HepG2 (cell line): ENCODE data around the gene PLAGL2. TPM values are rescaled to one million over a fixed set of nuclear protein-coding genes. Genes with fewer than 3 reads are reported as not detected.

Source experiments
- ATAC-seq: fragments of 200-7000 bp; cut with Tn5 transposase; 3 replicates; pipeline ENCODE4 v1.9.1; 2020; ENCODE audit warnings: mild to moderate bottlenecking, moderate library complexity
- BruUV-seq: library from RNA; stranded (reverse); fragments of 400-500 nt; replicated peaks from 2 replicates; lab custom pipeline; 2021; lab: Mats Ljungman, UMichigan
- CTCF ChIA-PET: fragments of 300-600 bp; formaldehyde crosslinking; extraction: SDS; loops from one replicate; lab custom pipeline; 2021; ENCODE audit warnings: low total read pairs, inconsistent platforms, low intra/inter-chr PET ratio; lab: Yijun Ruan, JAX
- POLR2A ChIA-PET: fragments of 350-600 bp; sonication (Branson Sonifier 250); formaldehyde crosslinking; loops from one replicate; lab custom pipeline; 2020; ENCODE audit warnings: antibody characterized with exemption, inconsistent platforms; lab: Yijun Ruan, JAX
- DNase-seq: peaks from one replicate; pipeline ENCODE4 v3.0.0-alpha.2; 2015; ENCODE audit warnings: low spot score
- FAIRE-seq: peaks from 3 replicates; lab custom pipeline; 2011; peaks lifted over from hg19 to GRCh38; lab: Jason Lieb, UNC
- H2AFZ ChIP-seq: one replicate; pipeline ENCODE4 v1.6.1; 2011; ENCODE audit warnings: low read length, inconsistent platforms
- H3K27ac ChIP-seq: fragments of 300-600 bp; 3 replicates; pipeline ENCODE4 v1.8.0; 2011; ENCODE audit warnings: mixed run types, mild to moderate bottlenecking, mixed read lengths, low read length, inconsistent platforms; ENCODE audit not compliant: insufficient read depth; ENCODE audit errors: extremely low read length
- H3K27me3 ChIP-seq, 2 experiments: fragments of 200-600 bp in 1 of 2; 2 replicates in 1 of 2; 3 replicates in 1 of 2; pipeline versions ENCODE4 v1.6.0 to v1.8.0; 2011; ENCODE audit warnings: low read length in 2 of 2, mild to moderate bottlenecking in 2 of 2, moderate library complexity in 2 of 2, inconsistent platforms in 1 of 2; ENCODE audit not compliant: insufficient read depth in 2 of 2, control insufficient read depth in 1 of 2
- H3K36me3 ChIP-seq, 2 experiments: fragments of 200-600 bp in 1 of 2; replicated peaks in 1 of 2; 2 replicates in 1 of 2; 3 replicates in 1 of 2; pipeline versions ENCODE4 v1.5.1 to v1.8.0; 2011; ENCODE audit warnings: low read length in 2 of 2, inconsistent platforms in 1 of 2; ENCODE audit not compliant: insufficient read depth in 2 of 2, control insufficient read depth in 1 of 2
- H3K4me1 ChIP-seq: 2 replicates; pipeline ENCODE4 v1.5.1; 2012; ENCODE audit warnings: low read length, inconsistent platforms; ENCODE audit not compliant: insufficient read depth
- H3K4me2 ChIP-seq: 2 replicates; pipeline ENCODE4 v1.6.0; 2011; ENCODE audit warnings: low read depth, low read length, inconsistent platforms
- H3K4me3 ChIP-seq, 3 experiments: fragments of 200-600 bp in 1 of 3; sonication (generic), shearing (Covaris generic) in 1 of 3; replicated peaks in 1 of 3; 2 replicates each; pipeline ENCODE4 v1.5.1; 2011 to 2016; ENCODE audit warnings: low read length in 3 of 3, inconsistent platforms in 2 of 3, low read depth in 2 of 3, mild to moderate bottlenecking in 2 of 3, control low read depth in 1 of 3, mixed read lengths in 1 of 3; ENCODE audit not compliant: insufficient read depth in 1 of 3
- H3K79me2 ChIP-seq: one replicate; pipeline ENCODE4 v1.6.1; 2011; ENCODE audit warnings: low read length, inconsistent platforms; ENCODE audit not compliant: insufficient read depth
- H3K9ac ChIP-seq: 2 replicates; pipeline ENCODE4 v1.6.0; 2011; ENCODE audit warnings: mild to moderate bottlenecking, low read depth, low read length, inconsistent platforms; ENCODE audit not compliant: insufficient read depth
- H3K9me3 ChIP-seq: 2 replicates; pipeline ENCODE4 v1.5.1; 2012; ENCODE audit warnings: mild to moderate bottlenecking, low read length
- H4K20me1 ChIP-seq: 2 replicates; pipeline ENCODE4 v1.6.0; 2011; ENCODE audit warnings: inconsistent platforms, mild to moderate bottlenecking, low read length, moderate library complexity; ENCODE audit not compliant: insufficient read depth
- CBX1 ChIP-seq: IDR thresholded peaks from one replicate; pipeline ENCODE4 v1.6.1; 2016; ENCODE audit warnings: antibody characterized with exemption, low read depth
- FOXA1 ChIP-seq, 2 experiments: fragments of 450-650 bp in 1 of 2; sonication (generic) in 1 of 2; formaldehyde crosslinking in 1 of 2; IDR thresholded peaks; 2 replicates each; pipeline versions ENCODE4 v1.4.0 to v1.6.1; 2016 to 2020; ENCODE audit warnings: missing genetic modification reagents in 1 of 2
- SMYD3 ChIP-seq: sonication (generic); formaldehyde crosslinking; IDR thresholded peaks from 2 replicates; pipeline ENCODE4 v1.8.1; 2023; ENCODE audit warnings: mild to moderate bottlenecking, missing genetic modification reagents
- ZKSCAN1 ChIP-seq: fragments of 150-350 bp; IDR thresholded peaks from 2 replicates; pipeline ENCODE4 v1.6.1; 2014; ENCODE audit warnings: low read length
- ZNF468 ChIP-seq: sonication (generic); formaldehyde crosslinking; IDR thresholded peaks from 2 replicates; pipeline ENCODE4 v1.8.0; 2022; ENCODE audit warnings: mild to moderate bottlenecking, moderate library complexity, missing genetic modification reagents
- WGBS: methylation state at CpG from one replicate; pipeline ENCODE4 v1.1.6; 2017; ENCODE audit warnings: low lambda C conversion rate; 5-methylcytosine and 5-hydroxymethylcytosine counted together
- in situ Hi-C: cut with HindIII; loops from 2 replicates; pipeline ENCODE4 v1.10.0; 2017; ENCODE audit warnings: low pct_unique_long_range_greater_than_20kb; ENCODE audit not compliant: extremely low pct_ligation_motif_present
- intact Hi-C: fragments of 100-400 bp; cut with micrococcal nuclease; formaldehyde crosslinking; loops from one replicate; pipeline ENCODE4 v1.10.0; 2022; ENCODE audit not compliant: unreplicated experiment
- polyA plus RNA-seq, 8 experiments: library from polyadenylated mRNA; depleted of rRNA in 3 of 8; stranded (reverse) in 7 of 8; unstranded in 1 of 8; fragments of >200 nt; fragmentation: Illumina TruSeq in 4 of 8; extraction: Trizol in 4 of 8; gene quantifications; 2 replicates each; pipeline versions ENCODE4 v1.2.1 to v1.2.3, GENCODE V29; 2011 to 2016; ENCODE audit warnings: low read depth in 4 of 8, missing spikeins in 1 of 8, mixed read lengths in 1 of 8; ENCODE audit not compliant: insufficient read depth in 1 of 8
- total RNA-seq, 5 experiments: library from RNA; depleted of rRNA; stranded (reverse); fragments of >200 nt; fragmentation: Illumina TruSeq; extraction: Trizol; gene quantifications; 2 replicates each; pipeline ENCODE4 v1.2.3, GENCODE V29; 2016; ENCODE audit warnings: low read depth in 1 of 5
- TF ChIP-seq, protein P1 (sequence below), 2 experiments: sonication (generic) in 1 of 2; formaldehyde crosslinking in 1 of 2; IDR thresholded peaks; 2 replicates each; pipeline versions ENCODE4 v1.6.1 to v1.9.0; 2014 to 2022; ENCODE audit warnings: antibody characterized with exemption in 1 of 2, borderline replicate concordance in 1 of 2, inconsistent platforms in 1 of 2, low read depth in 1 of 2, missing genetic modification reagents in 1 of 2
- TF ChIP-seq, protein P2 (sequence below): sonication (generic); formaldehyde crosslinking; IDR thresholded peaks from 2 replicates; pipeline ENCODE4 v1.8.0; 2023; ENCODE audit warnings: mild to moderate bottlenecking, missing genetic modification reagents
- TF ChIP-seq, protein P3 (sequence below): sonication (generic); formaldehyde crosslinking; conservative IDR thresholded peaks from 2 replicates; pipeline ENCODE4 v1.8.0; 2022; ENCODE audit warnings: low read depth, missing genetic modification reagents
- TF ChIP-seq, protein P4 (sequence below): sonication (generic); formaldehyde crosslinking; IDR thresholded peaks from 2 replicates; pipeline ENCODE4 v1.5.0; 2020; ENCODE audit warnings: missing genetic modification reagents

PLAGL2 gene
- total and polyA plus RNA-seq, 2 of the 13 experiments (the other 11 are each of a cell fraction or from before 2014, with no cell fraction given), result 15.2 to 15.3 TPM

DNA sequence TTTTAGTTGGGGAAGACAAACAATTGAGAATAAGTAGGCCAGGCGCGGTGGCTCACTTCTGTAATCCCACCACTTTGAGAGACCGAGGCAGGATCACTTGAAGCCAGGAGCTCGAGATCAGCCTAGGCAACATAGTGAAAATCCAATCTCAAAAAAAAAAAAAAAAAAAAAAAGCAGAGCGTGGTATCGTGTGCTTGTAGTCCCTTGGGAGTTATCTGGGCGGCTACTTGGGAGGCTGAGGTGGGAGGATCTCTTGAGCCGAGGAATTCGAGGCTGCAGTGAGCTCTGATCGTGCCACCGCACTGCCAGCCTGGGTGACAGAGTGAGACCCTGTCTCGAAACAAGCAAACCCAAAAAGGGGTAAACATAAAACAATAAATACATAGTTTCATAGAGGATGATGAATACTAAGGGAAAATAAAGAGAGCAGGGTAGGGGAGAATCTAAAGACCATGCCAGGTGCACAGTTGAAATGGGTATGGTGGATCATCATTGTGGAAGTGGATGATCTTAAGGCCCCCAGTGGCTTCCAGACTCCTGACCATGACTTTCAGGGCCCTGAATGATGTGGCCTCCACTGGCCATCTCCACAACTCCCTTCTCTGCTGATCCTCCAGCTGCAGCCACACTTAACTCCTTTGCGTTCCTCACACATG is 1.1 kb upstream of the PLAGL2 start (continued):
- TF ChIP-seq, protein P1, sequence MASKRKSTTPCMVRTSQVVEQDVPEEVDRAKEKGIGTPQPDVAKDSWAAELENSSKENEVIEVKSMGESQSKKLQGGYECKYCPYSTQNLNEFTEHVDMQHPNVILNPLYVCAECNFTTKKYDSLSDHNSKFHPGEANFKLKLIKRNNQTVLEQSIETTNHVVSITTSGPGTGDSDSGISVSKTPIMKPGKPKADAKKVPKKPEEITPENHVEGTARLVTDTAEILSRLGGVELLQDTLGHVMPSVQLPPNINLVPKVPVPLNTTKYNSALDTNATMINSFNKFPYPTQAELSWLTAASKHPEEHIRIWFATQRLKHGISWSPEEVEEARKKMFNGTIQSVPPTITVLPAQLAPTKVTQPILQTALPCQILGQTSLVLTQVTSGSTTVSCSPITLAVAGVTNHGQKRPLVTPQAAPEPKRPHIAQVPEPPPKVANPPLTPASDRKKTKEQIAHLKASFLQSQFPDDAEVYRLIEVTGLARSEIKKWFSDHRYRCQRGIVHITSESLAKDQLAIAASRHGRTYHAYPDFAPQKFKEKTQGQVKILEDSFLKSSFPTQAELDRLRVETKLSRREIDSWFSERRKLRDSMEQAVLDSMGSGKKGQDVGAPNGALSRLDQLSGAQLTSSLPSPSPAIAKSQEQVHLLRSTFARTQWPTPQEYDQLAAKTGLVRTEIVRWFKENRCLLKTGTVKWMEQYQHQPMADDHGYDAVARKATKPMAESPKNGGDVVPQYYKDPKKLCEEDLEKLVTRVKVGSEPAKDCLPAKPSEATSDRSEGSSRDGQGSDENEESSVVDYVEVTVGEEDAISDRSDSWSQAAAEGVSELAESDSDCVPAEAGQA (IDR thresholded peaks at IDR 0.05; ENCODE audit: low read depth), result no peak
- TF ChIP-seq, protein P1 (CRISPR knock-in tag; IDR thresholded peaks at IDR 0.05; ENCODE audit: borderline replicate concordance), result no peak

DNA sequence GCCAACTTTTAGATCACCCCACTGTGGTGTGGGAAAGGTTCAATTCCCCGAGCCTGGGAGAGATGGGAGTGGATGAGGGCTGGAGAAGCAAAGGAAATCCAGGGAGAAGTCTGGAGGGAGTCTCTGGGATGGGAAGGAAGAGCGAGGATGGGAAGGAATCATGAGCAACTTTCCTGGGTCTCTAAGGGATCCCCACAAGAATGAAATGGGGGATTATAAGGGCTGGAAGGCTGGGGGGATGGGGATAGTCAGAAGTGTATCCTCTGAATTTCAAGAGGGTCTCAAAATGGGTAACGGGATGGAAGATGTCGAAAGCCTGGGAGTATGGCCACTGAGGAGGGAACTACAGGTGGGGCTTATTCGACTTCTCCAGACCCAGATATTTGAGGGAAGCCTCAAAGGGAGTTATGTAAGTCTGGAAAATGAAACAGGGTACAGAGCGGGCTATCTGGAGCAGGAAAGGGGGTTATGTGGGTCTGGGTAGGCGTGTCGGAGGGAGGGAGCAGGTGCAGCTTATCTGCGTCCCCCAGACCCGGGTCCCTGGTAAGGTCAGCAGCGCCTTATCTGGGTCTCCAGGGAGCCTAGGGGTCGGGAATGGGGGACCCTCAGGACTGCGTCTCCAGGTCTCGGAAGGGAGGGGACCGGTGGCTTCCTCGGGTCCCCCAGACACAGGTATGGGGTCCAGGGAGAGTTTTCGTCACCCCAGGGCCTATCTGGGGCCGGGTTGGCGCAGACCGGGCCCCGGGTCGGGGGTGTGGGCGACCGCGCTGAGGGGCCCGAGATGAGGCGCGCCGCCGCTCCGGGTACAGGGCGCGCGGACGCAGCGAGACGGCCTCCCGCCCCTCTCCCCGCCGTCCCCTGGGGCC is 550 bp downstream of the PLAGL2 start:
- ChIA-PET CTCF (no interaction called here), POLR2A (interaction anchor here (0.5 to 1.7 kb wide), 2 partner anchors 83 to 144 kb away, joined by 4 to 5 read pairs; no protein-coding TSS in a partner anchor)
- no TSS peak for BruUV-seq
- Histone ChIP-seq H3K4me2 (peak overlapping the region; percentile 98), H3K27ac (peak overlapping the region; percentile 69), H3K79me2 (peaks cover 71% of the 10 kb centered on the region), H3K9me3 (no peaks in the 10 kb centered on the region), H4K20me1 (peaks cover 39% of the 10 kb centered on the region), H3K4me1 (peaks cover 77% of the 10 kb centered on the region), H3K36me3 (peaks cover 17 to 45% of the 10 kb centered on the region in 2 experiments), H3K9ac (peak overlapping the region; percentile 98), H3K4me3 (peak overlapping the region; percentile 91 to 99 (median 94)), H3K27me3 (peaks cover 0 to 7% of the 10 kb centered on the region in 2 experiments; a peak in 1 of 5 replicates), H2AFZ (no peak overlapping the region)
- intact Hi-C loops, result loop anchor here (5.0 kb wide), 3 partner anchors 50 to 120 kb away; no protein-coding TSS in a partner anchor
- no peak for FAIRE-seq
- ATAC-seq, result no peak; the same call in 1 of the 3 replicates
- WGBS, result 2% methylated on average over 25 of the region's 40 CpGs
- in situ Hi-C loops, result no loop called here
- DNase-seq, result no peak
- TF ChIP-seq, protein P2, sequence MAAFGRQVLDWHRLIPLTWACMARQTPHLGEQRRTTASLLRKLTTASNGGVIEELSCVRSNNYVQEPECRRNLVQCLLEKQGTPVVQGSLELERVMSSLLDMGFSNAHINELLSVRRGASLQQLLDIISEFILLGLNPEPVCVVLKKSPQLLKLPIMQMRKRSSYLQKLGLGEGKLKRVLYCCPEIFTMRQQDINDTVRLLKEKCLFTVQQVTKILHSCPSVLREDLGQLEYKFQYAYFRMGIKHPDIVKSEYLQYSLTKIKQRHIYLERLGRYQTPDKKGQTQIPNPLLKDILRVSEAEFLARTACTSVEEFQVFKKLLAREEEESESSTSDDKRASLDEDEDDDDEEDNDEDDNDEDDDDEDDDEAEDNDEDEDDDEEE, result 0 out of 2 replicates have a peak, but pooled peaks have one; percentile 5
- no peak for TF ChIP-seq FOXA1 (IDR thresholded peaks at IDR 0.05)
- no peak for TF ChIP-seq FOXA1 (CRISPR knock-in tag; IDR thresholded peaks at IDR 0.05)
- TF ChIP-seq SMYD3 (CRISPR knock-in tag), result no peak
- TF ChIP-seq ZNF468 (CRISPR knock-in tag), result peak; percentile 51; the same call in 1 of the 2 replicates
- TF ChIP-seq ZKSCAN1, result no peak
- TF ChIP-seq, protein P3, sequence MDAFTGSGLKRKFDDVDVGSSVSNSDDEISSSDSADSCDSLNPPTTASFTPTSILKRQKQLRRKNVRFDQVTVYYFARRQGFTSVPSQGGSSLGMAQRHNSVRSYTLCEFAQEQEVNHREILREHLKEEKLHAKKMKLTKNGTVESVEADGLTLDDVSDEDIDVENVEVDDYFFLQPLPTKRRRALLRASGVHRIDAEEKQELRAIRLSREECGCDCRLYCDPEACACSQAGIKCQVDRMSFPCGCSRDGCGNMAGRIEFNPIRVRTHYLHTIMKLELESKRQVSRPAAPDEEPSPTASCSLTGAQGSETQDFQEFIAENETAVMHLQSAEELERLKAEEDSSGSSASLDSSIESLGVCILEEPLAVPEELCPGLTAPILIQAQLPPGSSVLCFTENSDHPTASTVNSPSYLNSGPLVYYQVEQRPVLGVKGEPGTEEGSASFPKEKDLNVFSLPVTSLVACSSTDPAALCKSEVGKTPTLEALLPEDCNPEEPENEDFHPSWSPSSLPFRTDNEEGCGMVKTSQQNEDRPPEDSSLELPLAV (CRISPR knock-in tag), result no peak
- no peak for TF ChIP-seq CBX1
- TF ChIP-seq, protein P4, sequence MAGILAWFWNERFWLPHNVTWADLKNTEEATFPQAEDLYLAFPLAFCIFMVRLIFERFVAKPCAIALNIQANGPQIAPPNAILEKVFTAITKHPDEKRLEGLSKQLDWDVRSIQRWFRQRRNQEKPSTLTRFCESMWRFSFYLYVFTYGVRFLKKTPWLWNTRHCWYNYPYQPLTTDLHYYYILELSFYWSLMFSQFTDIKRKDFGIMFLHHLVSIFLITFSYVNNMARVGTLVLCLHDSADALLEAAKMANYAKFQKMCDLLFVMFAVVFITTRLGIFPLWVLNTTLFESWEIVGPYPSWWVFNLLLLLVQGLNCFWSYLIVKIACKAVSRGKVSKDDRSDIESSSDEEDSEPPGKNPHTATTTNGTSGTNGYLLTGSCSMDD (CRISPR knock-in tag), result 0 out of 2 replicates have a peak, but pooled peaks have one; percentile 60
